HepG2 (cell line): ENCODE results near the gene HS6ST1. TPM values are rescaled to one million over a fixed set of nuclear protein-coding genes. Genes with fewer than 3 reads are reported as not detected.

Experiments
- ARID4A ChIP-seq: sonication (generic); formaldehyde crosslinking; IDR thresholded peaks from 2 replicates; pipeline ENCODE4 v1.5.0; 2020; ENCODE audit warnings: mild to moderate bottlenecking, missing genetic modification reagents, borderline replicate concordance
- CHD2 ChIP-seq: IDR thresholded peaks from 2 replicates; pipeline ENCODE4 v1.6.1; 2011; ENCODE audit warnings: low read depth, low read length, improper control_type of control experiment
- DNMT3B ChIP-seq: conservative IDR thresholded peaks from 2 replicates; pipeline ENCODE4 v1.6.1; 2016; ENCODE audit warnings: missing biosample characterization, control low read depth
- PAF1 ChIP-seq: IDR thresholded peaks from 2 replicates; pipeline ENCODE4 v1.6.1; 2016; ENCODE audit warnings: missing genetic modification reagents, missing compliant biosample characterization
- PAWR ChIP-seq: sonication (generic); formaldehyde crosslinking; IDR thresholded peaks from 2 replicates; pipeline ENCODE4 v1.4.0; 2020; ENCODE audit warnings: missing genetic modification reagents, mild to moderate bottlenecking, borderline replicate concordance
- PHF21A ChIP-seq: sonication (generic); formaldehyde crosslinking; IDR thresholded peaks from 2 replicates; pipeline ENCODE4 v1.5.0; 2020; ENCODE audit warnings: mild to moderate bottlenecking, missing genetic modification reagents
- UBTF ChIP-seq: sonication (generic); formaldehyde crosslinking; IDR thresholded peaks from 2 replicates; pipeline ENCODE4 v1.4.0; 2020; ENCODE audit warnings: mild to moderate bottlenecking, missing genetic modification reagents
- ZNF121 ChIP-seq: sonication (generic); formaldehyde crosslinking; IDR thresholded peaks from 2 replicates; pipeline ENCODE4 v1.5.0; 2020; ENCODE audit warnings: mild to moderate bottlenecking, missing genetic modification reagents
- ZNF556 ChIP-seq: sonication (generic); formaldehyde crosslinking; IDR thresholded peaks from 2 replicates; pipeline ENCODE4 v1.4.0; 2020; ENCODE audit warnings: mild to moderate bottlenecking, missing genetic modification reagents, borderline replicate concordance
- ZNF563 ChIP-seq: sonication (generic); formaldehyde crosslinking; IDR thresholded peaks from 2 replicates; pipeline ENCODE4 v1.8.0; 2022; ENCODE audit warnings: mild to moderate bottlenecking, moderate library complexity, missing genetic modification reagents
- ZNF737 ChIP-seq: sonication (generic); formaldehyde crosslinking; IDR thresholded peaks from 2 replicates; pipeline ENCODE4 v1.5.0; 2020; ENCODE audit warnings: missing genetic modification reagents, mild to moderate bottlenecking, borderline replicate concordance
- polyA plus RNA-seq, 8 experiments: library from polyadenylated mRNA; depleted of rRNA in 3 of 8; stranded (reverse) in 7 of 8; unstranded in 1 of 8; fragments of >200 nt; fragmentation: Illumina TruSeq in 4 of 8; extraction: Trizol in 4 of 8; gene quantifications; 2 replicates each; pipeline versions ENCODE4 v1.2.1 to v1.2.3, GENCODE V29; 2011 to 2016; ENCODE audit warnings: low read depth in 4 of 8, missing spikeins in 1 of 8, mixed read lengths in 1 of 8; ENCODE audit not compliant: insufficient read depth in 1 of 8
- total RNA-seq, 5 experiments: library from RNA; depleted of rRNA; stranded (reverse); fragments of >200 nt; fragmentation: Illumina TruSeq; extraction: Trizol; gene quantifications; 2 replicates each; pipeline ENCODE4 v1.2.3, GENCODE V29; 2016; ENCODE audit warnings: low read depth in 1 of 5
- TF ChIP-seq, protein P1 (sequence below), 2 experiments: sonication (generic) in 1 of 2; formaldehyde crosslinking in 1 of 2; IDR thresholded peaks; 2 replicates each; pipeline versions ENCODE4 v1.4.0 to v1.6.1; 2018 to 2020; ENCODE audit warnings: missing genetic modification reagents in 2 of 2, borderline replicate concordance in 1 of 2, low read depth in 1 of 2, mild to moderate bottlenecking in 1 of 2, missing biosample characterization in 1 of 2
- TF ChIP-seq, protein P2 (sequence below): sonication (generic); formaldehyde crosslinking; IDR thresholded peaks from 2 replicates; pipeline ENCODE4 v1.8.1; 2022; ENCODE audit warnings: low read depth, mild to moderate bottlenecking, missing genetic modification reagents
- TF ChIP-seq, protein P3 (sequence below): IDR thresholded peaks from 2 replicates; pipeline ENCODE4 v1.6.1; 2016; ENCODE audit warnings: low read depth, borderline replicate concordance
- TF ChIP-seq, protein P4 (sequence below): sonication (generic); formaldehyde crosslinking; IDR thresholded peaks from 2 replicates; pipeline ENCODE4 v1.8.1; 2023; ENCODE audit warnings: missing genetic modification reagents, mild to moderate bottlenecking, borderline replicate concordance

The HS6ST1 gene
- total and polyA plus RNA-seq, 2 of the 13 experiments (the other 11 are each of a cell fraction or from before 2014, with no cell fraction given) = 34.5 to 84.6 TPM

- TF ChIP-seq ARID4A (CRISPR knock-in tag) = peak; percentile 75
- TF ChIP-seq PAWR (CRISPR knock-in tag) = no peak
- TF ChIP-seq ZNF563 (CRISPR knock-in tag) = no peak
- TF ChIP-seq, protein P1, sequence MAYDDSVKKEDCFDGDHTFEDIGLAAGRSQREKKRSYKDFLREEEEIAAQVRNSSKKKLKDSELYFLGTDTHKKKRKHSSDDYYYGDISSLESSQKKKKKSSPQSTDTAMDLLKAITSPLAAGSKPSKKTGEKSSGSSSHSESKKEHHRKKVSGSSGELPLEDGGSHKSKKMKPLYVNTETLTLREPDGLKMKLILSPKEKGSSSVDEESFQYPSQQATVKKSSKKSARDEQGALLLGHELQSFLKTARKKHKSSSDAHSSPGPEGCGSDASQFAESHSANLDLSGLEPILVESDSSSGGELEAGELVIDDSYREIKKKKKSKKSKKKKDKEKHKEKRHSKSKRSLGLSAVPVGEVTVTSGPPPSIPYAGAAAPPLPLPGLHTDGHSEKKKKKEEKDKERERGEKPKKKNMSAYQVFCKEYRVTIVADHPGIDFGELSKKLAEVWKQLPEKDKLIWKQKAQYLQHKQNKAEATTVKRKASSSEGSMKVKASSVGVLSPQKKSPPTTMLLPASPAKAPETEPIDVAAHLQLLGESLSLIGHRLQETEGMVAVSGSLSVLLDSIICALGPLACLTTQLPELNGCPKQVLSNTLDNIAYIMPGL (CRISPR knock-in tag; IDR thresholded peaks at IDR 0.05; ENCODE audit: borderline replicate concordance in 1 of 2, low read depth in 1 of 2) = peak; percentile 67 to 77; a peak in 2 of 4 replicates
- TF ChIP-seq, protein P2, sequence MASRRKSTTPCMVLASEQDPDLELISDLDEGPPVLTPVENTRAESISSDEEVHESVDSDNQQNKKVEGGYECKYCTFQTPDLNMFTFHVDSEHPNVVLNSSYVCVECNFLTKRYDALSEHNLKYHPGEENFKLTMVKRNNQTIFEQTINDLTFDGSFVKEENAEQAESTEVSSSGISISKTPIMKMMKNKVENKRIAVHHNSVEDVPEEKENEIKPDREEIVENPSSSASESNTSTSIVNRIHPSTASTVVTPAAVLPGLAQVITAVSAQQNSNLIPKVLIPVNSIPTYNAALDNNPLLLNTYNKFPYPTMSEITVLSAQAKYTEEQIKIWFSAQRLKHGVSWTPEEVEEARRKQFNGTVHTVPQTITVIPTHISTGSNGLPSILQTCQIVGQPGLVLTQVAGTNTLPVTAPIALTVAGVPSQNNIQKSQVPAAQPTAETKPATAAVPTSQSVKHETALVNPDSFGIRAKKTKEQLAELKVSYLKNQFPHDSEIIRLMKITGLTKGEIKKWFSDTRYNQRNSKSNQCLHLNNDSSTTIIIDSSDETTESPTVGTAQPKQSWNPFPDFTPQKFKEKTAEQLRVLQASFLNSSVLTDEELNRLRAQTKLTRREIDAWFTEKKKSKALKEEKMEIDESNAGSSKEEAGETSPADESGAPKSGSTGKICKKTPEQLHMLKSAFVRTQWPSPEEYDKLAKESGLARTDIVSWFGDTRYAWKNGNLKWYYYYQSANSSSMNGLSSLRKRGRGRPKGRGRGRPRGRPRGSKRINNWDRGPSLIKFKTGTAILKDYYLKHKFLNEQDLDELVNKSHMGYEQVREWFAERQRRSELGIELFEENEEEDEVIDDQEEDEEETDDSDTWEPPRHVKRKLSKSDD (CRISPR knock-in tag) = no peak
- TF ChIP-seq PHF21A = 0 out of 2 replicates have a peak, but pooled peaks have one; percentile 44
- TF ChIP-seq, protein P3, sequence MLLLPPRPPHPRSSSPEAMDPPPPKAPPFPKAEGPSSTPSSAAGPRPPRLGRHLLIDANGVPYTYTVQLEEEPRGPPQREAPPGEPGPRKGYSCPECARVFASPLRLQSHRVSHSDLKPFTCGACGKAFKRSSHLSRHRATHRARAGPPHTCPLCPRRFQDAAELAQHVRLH (CRISPR knock-in tag) = 0 out of 2 replicates have a peak, but pooled peaks have one; percentile 63
- peak; percentile 87; the same call in 1 of the 2 replicates for TF ChIP-seq ZNF556 (CRISPR knock-in tag)
- TF ChIP-seq UBTF (CRISPR knock-in tag) = peak; percentile 74; the same call in 1 of the 2 replicates
- no peak for TF ChIP-seq DNMT3B (CRISPR knock-in tag)
- TF ChIP-seq, protein P4, sequence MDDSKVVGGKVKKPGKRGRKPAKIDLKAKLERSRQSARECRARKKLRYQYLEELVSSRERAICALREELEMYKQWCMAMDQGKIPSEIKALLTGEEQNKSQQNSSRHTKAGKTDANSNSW (CRISPR knock-in tag) = 0 out of 2 replicates have a peak, but pooled peaks have one; percentile 22
- TF ChIP-seq CHD2 = 0 out of 2 replicates have a peak, but pooled peaks have one; percentile 34
- peak; percentile 71; the same call in 1 of the 2 replicates for TF ChIP-seq ZNF121 (CRISPR knock-in tag)
- TF ChIP-seq ZNF737 = 0 out of 2 replicates have a peak, but pooled peaks have one; percentile 74
- TF ChIP-seq PAF1 (CRISPR knock-in tag) = no peak
Observed at GRCh38 chr2:128317181-128317898, 1.3 kb downstream of the HS6ST1 start (continued).
